Muscle layer of colon (tissue), 2 donors: ENCODE data around the gene MBNL1.

ENCODE experiments used
- H3K27ac ChIP-seq: one replicate; pipeline ENCODE4 v1.7.0; 2013; ENCODE audit warnings: low read depth, mild to moderate bottlenecking, low read length, moderate library complexity
- H3K27me3 ChIP-seq, 2 donors: one replicate each; pipeline ENCODE4 v1.7.0; 2013; ENCODE audit warnings: low read length in 2 of 2, mild to moderate bottlenecking in 2 of 2; ENCODE audit not compliant: insufficient read depth in 2 of 2, control insufficient read depth in 1 of 2
- H3K36me3 ChIP-seq: one replicate; pipeline ENCODE4 v1.7.0; 2013; ENCODE audit warnings: mild to moderate bottlenecking, low read length; ENCODE audit not compliant: insufficient read depth
- H3K4me1 ChIP-seq: one replicate; pipeline ENCODE4 v1.7.0; 2013; ENCODE audit warnings: mild to moderate bottlenecking, low read length; ENCODE audit not compliant: insufficient read depth
- H3K4me3 ChIP-seq, 2 donors: one replicate each; pipeline ENCODE4 v1.7.0; 2013; ENCODE audit warnings: low read length in 2 of 2, low read depth in 1 of 2, mild to moderate bottlenecking in 1 of 2, moderate library complexity in 1 of 2
- H3K9ac ChIP-seq: one replicate; pipeline ENCODE4 v1.7.0; 2013; ENCODE audit warnings: low read length
- H3K9me3 ChIP-seq: one replicate; pipeline ENCODE4 v1.7.0; 2013; ENCODE audit warnings: mild to moderate bottlenecking, low read length
- donor health status: abdominal sarcoma.
- donor health status: Adenocarcinoma of cecum.

Gene MBNL1

DNA sequence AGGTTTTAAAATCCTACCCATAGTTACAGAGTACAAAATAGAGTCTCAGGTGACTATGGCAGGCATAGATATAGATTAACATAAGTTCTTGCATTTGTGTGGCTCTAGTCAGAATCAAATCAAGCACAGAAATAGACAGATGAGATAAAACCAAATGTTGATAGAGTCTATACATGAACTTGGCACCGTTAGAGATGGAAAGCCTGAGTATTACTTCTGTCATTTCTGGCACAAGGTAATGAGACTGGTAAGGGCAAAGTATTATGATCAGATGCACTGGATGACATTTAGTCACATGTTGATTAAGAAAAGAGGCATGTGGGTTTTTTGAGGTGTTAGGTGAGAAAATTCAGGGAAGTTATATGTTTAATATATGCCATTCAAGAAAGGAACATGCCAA is 219.7 kb downstream of the MBNL1 start:
- H3K36me3 ChIP-seq, result no peaks in the 10 kb centered on the region
- no peak overlapping the region for H3K9ac ChIP-seq
- no peak overlapping the region for H3K27ac ChIP-seq
- H3K4me1 ChIP-seq, result no peaks in the 10 kb centered on the region
- H3K4me3 ChIP-seq, result no peak overlapping the region
- no peaks in the 10 kb centered on the region for H3K9me3 ChIP-seq
- H3K27me3 ChIP-seq, result no peaks in the 10 kb centered on the region

DNA sequence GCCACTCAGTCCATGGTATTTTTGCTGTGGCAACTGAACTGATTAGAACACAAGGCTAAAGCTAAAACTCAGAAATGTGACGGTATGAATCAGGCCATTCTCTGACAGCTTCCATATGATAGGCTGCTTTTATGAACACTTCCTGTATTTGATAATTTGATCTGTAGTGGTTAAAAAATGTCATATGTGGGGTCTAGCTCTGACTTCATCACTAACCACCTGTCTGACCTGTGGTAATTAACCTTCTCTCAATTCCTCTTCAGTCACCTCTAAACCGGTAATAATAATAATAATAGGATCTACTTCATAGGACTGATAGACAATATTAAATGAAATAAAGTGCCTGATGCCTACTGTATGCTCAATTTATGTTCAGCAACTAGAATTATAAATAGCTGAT is 223.2 kb downstream of the MBNL1 start:
- H3K4me1 ChIP-seq, result no peaks in the 10 kb centered on the region
- H3K9ac ChIP-seq, result no peak overlapping the region
- no peak overlapping the region for H3K4me3 ChIP-seq
- no peaks in the 10 kb centered on the region for H3K36me3 ChIP-seq
- H3K27ac ChIP-seq, result no peak overlapping the region
- no peaks in the 10 kb centered on the region for H3K9me3 ChIP-seq
- H3K27me3 ChIP-seq, result no peaks in the 10 kb centered on the region

DNA sequence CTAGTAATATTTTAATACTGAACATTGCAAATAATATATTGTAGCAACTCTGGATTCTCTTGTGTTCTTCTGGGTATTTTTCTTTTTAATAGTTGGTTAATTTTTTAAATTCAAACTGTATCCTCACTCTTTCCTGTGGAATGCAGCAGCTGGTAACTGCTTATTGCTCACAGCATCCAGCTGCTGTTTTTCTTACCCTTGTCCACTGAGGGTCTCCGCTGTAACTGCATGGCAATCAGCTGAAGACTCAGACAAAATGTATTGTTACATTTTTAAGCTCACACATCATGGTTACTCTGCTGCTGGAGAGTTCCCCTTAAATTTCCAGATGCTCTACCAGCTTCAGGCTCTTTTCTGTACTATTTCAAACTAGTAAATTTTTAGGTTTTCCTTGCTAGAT is 227.6 kb downstream of the MBNL1 start:
- Histone ChIP-seq H3K36me3 (no peaks in the 10 kb centered on the region), H3K4me3 (no peak overlapping the region), H3K27me3 (no peaks in the 10 kb centered on the region), H3K27ac (no peak overlapping the region), H3K9me3 (no peaks in the 10 kb centered on the region), H3K4me1 (no peaks in the 10 kb centered on the region), H3K9ac (no peak overlapping the region)

- Histone ChIP-seq H3K36me3 (no peaks in the 10 kb centered on the region), H3K9ac (no peak overlapping the region), H3K27ac (no peak overlapping the region), H3K4me1 (no peaks in the 10 kb centered on the region), H3K27me3 (no peaks in the 10 kb centered on the region), H3K9me3 (no peaks in the 10 kb centered on the region), H3K4me3 (no peak overlapping the region)
These were observed 228.0 kb downstream of the MBNL1 start for GRCh38 chr3:152496716-152497115.

GRCh38 chr3:152497457-152497856 is 228.7 kb downstream of the MBNL1 start:
- no peaks in the 10 kb centered on the region for H3K4me1 ChIP-seq
- no peak overlapping the region for H3K27ac ChIP-seq
- no peaks in the 10 kb centered on the region for H3K27me3 ChIP-seq
- no peaks in the 10 kb centered on the region for H3K9me3 ChIP-seq
- no peaks in the 10 kb centered on the region for H3K36me3 ChIP-seq
- H3K9ac ChIP-seq, result no peak overlapping the region
- H3K4me3 ChIP-seq, result no peak overlapping the region

GRCh38 chr3:152497890-152498289 is 229.2 kb downstream of the MBNL1 start:
- Histone ChIP-seq H3K9ac (no peak overlapping the region), H3K9me3 (no peaks in the 10 kb centered on the region), H3K27me3 (no peaks in the 10 kb centered on the region), H3K36me3 (no peaks in the 10 kb centered on the region), H3K4me3 (no peak overlapping the region), H3K4me1 (no peaks in the 10 kb centered on the region), H3K27ac (no peak overlapping the region)

DNA sequence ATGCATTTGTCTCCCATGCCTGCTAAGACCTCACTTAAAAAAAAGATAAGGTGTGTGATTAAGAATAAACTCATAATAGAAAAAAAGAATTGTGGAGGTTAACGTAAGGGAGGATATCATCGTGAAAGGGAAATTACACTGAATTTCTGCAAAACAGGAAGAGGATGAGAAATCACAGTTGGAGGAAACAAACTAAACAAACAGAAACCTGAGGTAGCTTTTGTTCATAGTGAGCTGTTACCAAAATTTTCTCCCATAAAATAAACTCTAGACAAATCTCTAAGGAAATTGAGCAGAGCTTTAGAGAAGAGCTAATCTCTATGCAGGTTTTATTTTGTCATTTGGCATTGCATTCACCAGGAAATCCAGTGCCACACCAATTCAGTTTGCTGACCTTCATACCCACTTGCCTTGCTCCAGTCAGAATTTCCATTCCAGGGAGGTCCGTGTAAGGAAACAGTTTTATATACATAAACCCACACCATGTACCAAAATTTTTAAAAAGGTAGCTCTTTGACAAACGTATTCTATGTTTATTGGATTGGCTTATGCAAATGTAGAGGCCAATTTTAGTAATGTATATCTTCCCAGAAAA is 231.2 kb downstream of the MBNL1 start:
- Histone ChIP-seq H3K4me3 (no peak overlapping the region), H3K9me3 (no peaks in the 10 kb centered on the region), H3K36me3 (no peaks in the 10 kb centered on the region), H3K4me1 (no peaks in the 10 kb centered on the region), H3K27ac (no peak overlapping the region), H3K27me3 (no peaks in the 10 kb centered on the region), H3K9ac (no peak overlapping the region)

DNA sequence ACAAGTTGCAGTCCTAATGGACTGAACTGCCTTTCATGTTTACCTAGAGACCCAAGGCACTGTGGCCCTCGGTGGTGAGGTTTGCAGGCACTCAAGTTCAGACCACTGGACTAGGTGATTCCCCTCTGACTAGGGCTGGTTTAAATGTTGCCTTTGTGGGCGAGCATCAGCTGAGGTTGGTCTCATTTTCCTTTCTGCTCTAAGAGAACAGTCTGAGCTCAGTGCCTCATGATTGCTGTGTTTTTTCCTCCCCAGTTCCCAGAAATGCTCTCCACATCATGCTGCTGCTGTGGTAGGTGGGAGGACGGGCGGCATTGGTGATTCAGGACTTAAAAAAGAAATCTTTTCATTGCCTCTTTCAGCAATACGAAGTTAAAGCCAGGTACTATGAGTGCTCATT is 237.2 kb downstream of the MBNL1 start:
- no peaks in the 10 kb centered on the region for H3K27me3 ChIP-seq
- no peak overlapping the region for H3K9ac ChIP-seq
- no peaks in the 10 kb centered on the region for H3K36me3 ChIP-seq

GRCh38 chr3:152508705-152509104 is 240.0 kb downstream of the MBNL1 start:
- no peaks in the 10 kb centered on the region for H3K9me3 ChIP-seq
- no peaks in the 10 kb centered on the region for H3K4me1 ChIP-seq
- no peak overlapping the region for H3K27ac ChIP-seq
- H3K27me3 ChIP-seq, result no peaks in the 10 kb centered on the region
- H3K4me3 ChIP-seq, result no peak overlapping the region
- H3K36me3 ChIP-seq, result no peaks in the 10 kb centered on the region
- H3K9ac ChIP-seq, result no peak overlapping the region

More for the DNA sequence above, 237.2 kb downstream of the MBNL1 start:
- H3K27ac ChIP-seq, result no peak overlapping the region
- H3K4me3 ChIP-seq, result no peak overlapping the region
- H3K9me3 ChIP-seq, result no peaks in the 10 kb centered on the region
- no peaks in the 10 kb centered on the region for H3K4me1 ChIP-seq

DNA sequence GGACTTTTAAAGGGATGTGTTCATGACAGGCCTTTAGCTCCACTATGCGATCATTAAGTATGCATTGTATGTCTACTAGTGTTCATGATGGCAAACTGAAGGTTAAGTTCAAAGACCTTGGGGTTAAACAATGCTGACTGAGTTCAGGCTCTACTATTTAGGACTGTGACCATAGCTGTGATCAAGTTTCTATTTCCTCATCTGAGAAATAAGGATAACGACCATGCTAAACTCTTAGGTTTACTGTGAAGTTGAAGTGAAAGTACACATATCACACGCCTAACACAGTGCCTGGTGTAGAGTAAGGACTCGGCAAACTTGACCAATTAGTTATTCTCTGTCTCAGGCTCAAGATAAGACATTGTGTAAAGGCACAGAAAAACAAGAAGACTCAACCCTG is 243.2 kb downstream of the MBNL1 start:
- Histone ChIP-seq H3K27me3 (no peaks in the 10 kb centered on the region), H3K4me3 (no peak overlapping the region), H3K27ac (no peak overlapping the region), H3K4me1 (no peaks in the 10 kb centered on the region), H3K9me3 (no peaks in the 10 kb centered on the region), H3K9ac (no peak overlapping the region), H3K36me3 (no peaks in the 10 kb centered on the region)

DNA sequence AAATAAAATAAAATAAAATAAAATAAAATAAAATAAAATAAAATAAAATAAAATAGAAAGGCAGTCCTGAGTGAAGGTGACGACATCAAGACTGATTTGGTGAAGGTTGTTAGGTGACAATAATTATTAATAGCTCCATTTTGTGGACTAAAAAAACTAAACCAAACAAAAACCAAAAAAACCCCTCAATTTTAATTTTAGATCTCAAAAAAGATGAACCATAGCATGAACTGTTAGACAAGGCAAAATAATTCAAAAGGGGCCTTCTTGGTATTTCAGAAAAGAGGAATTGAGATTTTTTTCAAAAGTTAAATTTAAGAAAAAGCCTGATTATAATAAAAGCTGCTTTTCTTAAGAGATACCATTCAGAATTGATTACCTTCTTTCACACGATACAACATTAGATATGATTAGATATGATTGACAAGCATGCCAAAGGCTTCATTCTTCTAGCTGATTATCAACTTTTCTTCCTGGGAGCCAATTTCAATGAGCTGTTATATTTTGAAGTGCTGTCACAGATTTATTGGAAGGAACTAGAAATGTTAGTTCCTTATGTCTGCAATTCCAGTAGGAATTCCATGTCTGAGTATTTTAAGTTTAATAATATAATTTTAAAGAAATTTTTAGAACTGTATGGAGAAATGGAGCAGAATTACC is 244.7 kb downstream of the MBNL1 start:
- Histone ChIP-seq H3K27me3 (no peaks in the 10 kb centered on the region), H3K36me3 (no peaks in the 10 kb centered on the region), H3K9me3 (no peaks in the 10 kb centered on the region), H3K9ac (no peak overlapping the region), H3K4me3 (no peak overlapping the region), H3K27ac (no peak overlapping the region), H3K4me1 (no peaks in the 10 kb centered on the region)
